ENCODE data around the gene SUMF1.
A peak's percentile ranks its signal among the peaks of the same experiment; 100 is the strongest.

SUMF1 gene

DNA sequence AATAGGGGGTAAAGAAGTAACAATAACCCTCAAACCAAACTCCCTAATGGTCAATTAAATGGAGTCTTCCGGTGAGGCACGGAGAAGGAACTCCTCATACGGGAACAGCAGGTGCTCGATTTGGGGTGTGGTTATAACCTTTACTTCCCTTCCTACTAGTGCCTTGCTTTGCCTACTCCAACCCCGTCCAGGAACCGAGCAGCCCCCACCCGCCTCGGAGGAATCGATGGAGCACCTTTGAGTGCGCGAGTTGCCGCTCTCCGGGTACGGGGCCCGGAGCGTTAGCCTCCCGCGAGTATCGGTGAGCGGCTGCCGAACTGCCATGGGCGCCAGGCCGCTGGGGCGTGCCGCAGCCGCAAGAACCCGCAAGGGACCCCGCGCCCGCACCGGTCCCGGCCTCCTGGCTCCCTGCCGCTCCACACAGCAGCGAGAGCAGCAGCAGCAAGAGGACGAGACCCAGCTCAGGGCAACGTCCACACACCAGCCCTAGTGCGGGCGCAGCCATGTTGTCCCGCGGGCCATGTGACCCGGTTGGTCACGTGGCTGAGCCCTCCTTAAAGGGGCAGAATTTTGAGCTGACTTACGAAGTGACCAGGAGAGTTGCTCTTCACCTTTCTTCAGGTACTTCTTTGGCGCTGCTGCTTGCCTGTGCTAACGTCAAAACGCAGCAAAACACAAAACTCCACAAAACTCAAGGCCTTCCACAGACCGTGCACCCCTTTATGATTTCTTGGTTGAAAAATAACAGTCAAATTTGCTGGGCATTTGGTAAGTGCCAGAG, at the start of gene SUMF1:
TSS of gene SUMF1 (minus strand) at position 529 of the 781 bp plus-strand sequence. CDS start at position 505, 24 bp downstream.
- H3K4me1 ChIP-seq (ENCODE audit: control insufficient read depth in 1 of 2, insufficient read depth in 2 of 2, low read length in 2 of 2) = peaks cover 0 to 8% of the 10 kb centered on the region in 2 donors
- H3K27me3 ChIP-seq (ENCODE audit: low read depth, low read length) = no peaks in the 10 kb centered on the region
- peak within 1 kb of the TSS; percentile 89 to 100 for H3K4me3 ChIP-seq (ENCODE audit: low read depth in 1 of 2, low read length in 2 of 2)
- H3K27ac ChIP-seq (ENCODE audit: low read length) = peak within 1 kb of the TSS; percentile 64
- no peaks in the 10 kb centered on the region for H3K9me3 ChIP-seq (ENCODE audit: control insufficient read depth in 1 of 2, low read length in 2 of 2)
- H3K36me3 ChIP-seq (ENCODE audit: control insufficient read depth in 1 of 2, insufficient read depth in 2 of 2, low read length in 2 of 2) = no peaks in the 10 kb centered on the region

DNA sequence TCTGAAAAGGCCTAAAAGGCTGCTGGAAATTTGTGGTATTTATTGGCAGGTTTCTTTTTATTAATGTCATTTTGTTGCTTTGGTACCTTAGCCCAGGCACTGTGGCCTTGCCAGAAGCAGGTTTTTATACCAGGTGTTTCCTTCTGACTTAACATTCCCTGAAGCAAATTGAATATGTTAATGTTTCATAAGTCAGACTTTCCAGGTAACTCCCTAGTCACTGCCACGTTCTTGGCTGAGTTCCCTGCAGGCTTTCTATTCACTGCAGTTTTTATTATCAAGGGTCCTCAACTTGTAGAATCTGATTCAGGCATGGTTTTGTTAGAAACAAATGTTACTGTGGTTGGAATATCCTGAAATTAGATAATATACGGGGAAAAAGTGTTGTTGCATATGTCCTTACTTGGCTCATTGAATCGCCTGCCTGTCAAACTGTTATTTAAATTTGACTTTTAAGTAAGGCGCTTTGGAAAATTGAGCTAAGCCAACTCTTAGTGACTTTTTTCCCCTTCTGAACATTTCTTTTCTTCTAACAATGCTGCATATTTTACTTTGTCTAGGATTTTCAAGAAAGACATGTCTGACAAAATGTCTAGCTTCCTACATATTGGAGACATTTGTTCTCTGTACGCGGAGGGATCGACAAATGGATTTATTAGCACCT, 49.0 kb upstream of the SUMF1 start:
- no peak overlapping the region for H3K27ac ChIP-seq (ENCODE audit: low read length)
- H3K4me3 ChIP-seq (ENCODE audit: low read depth in 1 of 2, low read length in 2 of 2) = no peak overlapping the region

DNA sequence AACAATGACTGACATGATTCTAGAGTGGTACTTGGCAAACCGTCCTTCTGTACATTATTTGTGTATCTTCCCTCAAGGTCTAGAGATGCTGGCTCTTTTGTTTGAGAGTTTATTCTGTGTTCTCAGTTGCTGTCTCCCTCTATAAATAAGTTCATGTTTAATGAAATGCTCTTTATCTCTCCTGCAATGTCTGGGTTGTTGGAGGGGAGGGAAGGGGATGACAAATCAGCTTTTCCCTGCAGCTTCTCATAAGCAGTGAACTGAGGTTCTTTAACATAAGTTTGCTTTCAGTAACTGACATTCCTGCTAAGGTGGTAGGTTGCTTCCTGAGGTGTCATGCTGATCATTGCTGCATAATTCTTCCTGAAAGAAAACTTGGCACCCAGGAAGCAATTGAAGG, 47.8 kb upstream of the SUMF1 start:
- Histone ChIP-seq H3K27ac (ENCODE audit: low read length) (no peak overlapping the region), H3K4me3 (ENCODE audit: low read depth in 1 of 2, low read length in 2 of 2) (no peak overlapping the region), H3K36me3 (ENCODE audit: control insufficient read depth in 1 of 2, insufficient read depth in 2 of 2, low read length in 2 of 2) (no peaks in the 10 kb centered on the region), H3K9me3 (ENCODE audit: control insufficient read depth in 1 of 2, low read length in 2 of 2) (no peaks in the 10 kb centered on the region), H3K27me3 (ENCODE audit: low read depth, low read length) (no peaks in the 10 kb centered on the region), H3K4me1 (ENCODE audit: control insufficient read depth in 1 of 2, insufficient read depth in 2 of 2, low read length in 2 of 2) (peaks cover 6 to 43% of the 10 kb centered on the region in 2 donors)

More for the DNA sequence above, 49.0 kb upstream of the SUMF1 start:
- Histone ChIP-seq H3K27me3 (ENCODE audit: low read depth, low read length) (no peaks in the 10 kb centered on the region), H3K4me1 (ENCODE audit: control insufficient read depth in 1 of 2, insufficient read depth in 2 of 2, low read length in 2 of 2) (peaks cover 6 to 43% of the 10 kb centered on the region in 2 donors), H3K9me3 (ENCODE audit: control insufficient read depth in 1 of 2, low read length in 2 of 2) (no peaks in the 10 kb centered on the region), H3K36me3 (ENCODE audit: control insufficient read depth in 1 of 2, insufficient read depth in 2 of 2, low read length in 2 of 2) (no peaks in the 10 kb centered on the region)

DNA sequence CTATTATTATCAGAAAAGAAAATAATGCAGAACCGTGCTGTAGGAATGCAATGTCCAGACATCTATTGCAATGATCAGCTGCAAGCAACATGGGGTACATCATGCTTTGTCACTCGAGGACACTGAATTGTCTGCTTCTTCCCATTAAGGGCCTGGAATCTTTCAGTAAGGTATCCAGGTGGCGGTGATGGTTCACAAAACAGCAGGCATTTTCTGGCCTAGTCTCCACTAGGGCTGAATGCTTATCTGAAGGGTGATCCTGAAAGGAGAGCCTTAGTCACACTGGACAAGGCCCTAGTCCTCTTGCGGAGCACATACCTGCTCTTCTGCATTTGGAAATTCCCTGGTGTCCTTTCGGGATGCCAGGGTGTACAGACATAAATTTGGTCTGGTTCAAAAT, 47.3 kb upstream of the SUMF1 start:
- Histone ChIP-seq H3K4me1 (ENCODE audit: control insufficient read depth in 1 of 2, insufficient read depth in 2 of 2, low read length in 2 of 2) (peaks cover 6 to 43% of the 10 kb centered on the region in 2 donors), H3K27ac (ENCODE audit: low read length) (no peak overlapping the region), H3K36me3 (ENCODE audit: control insufficient read depth in 1 of 2, insufficient read depth in 2 of 2, low read length in 2 of 2) (no peaks in the 10 kb centered on the region)

DNA sequence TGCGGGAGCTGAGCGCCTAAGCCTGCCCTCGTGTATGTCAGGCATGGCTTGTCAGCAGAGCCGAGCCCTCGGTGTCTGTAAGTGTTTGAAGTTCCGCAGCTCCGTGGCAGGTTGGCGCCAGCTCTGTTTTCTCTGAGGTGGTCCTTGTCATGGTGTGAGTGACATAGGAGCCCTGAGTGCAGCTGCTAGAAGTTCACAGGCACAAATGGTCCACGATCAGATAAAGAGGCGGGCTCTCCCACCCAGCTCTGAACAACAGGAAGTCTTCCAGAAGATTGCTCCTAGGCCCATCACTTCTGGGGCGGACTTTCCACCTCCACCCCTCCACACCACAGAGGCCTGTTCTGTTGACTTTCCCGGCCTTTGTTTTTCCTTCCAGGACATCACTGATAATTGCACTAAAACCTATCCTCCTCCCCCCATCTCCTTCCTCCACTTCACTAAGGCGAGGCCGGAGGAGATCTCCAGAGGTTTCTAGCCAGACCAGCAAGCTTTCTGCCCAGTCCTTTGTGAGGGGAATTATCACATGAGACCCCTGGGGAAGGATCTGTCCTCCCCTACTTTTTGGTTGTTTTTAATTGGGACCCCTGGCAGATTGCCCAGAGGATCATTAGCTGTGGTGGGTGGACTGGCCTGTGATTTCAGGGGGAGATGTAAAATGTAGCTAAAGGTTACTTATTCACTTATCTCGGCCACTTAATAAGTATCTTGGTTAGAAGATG, 46.0 kb upstream of the SUMF1 start:
- H3K36me3 ChIP-seq (ENCODE audit: control insufficient read depth in 1 of 2, insufficient read depth in 2 of 2, low read length in 2 of 2) = no peaks in the 10 kb centered on the region
- no peak overlapping the region for H3K27ac ChIP-seq (ENCODE audit: low read length)
- peaks cover 3 to 36% of the 10 kb centered on the region in 2 donors for H3K4me1 ChIP-seq (ENCODE audit: control insufficient read depth in 1 of 2, insufficient read depth in 2 of 2, low read length in 2 of 2)
- no peak overlapping the region for H3K4me3 ChIP-seq (ENCODE audit: low read depth in 1 of 2, low read length in 2 of 2)
- no peaks in the 10 kb centered on the region for H3K27me3 ChIP-seq (ENCODE audit: low read depth, low read length)
- no peaks in the 10 kb centered on the region for H3K9me3 ChIP-seq (ENCODE audit: control insufficient read depth in 1 of 2, low read length in 2 of 2)

More for the DNA sequence above, 47.3 kb upstream of the SUMF1 start:
- H3K4me3 ChIP-seq (ENCODE audit: low read depth in 1 of 2, low read length in 2 of 2) = no peak overlapping the region
- no peaks in the 10 kb centered on the region for H3K27me3 ChIP-seq (ENCODE audit: low read depth, low read length)
- H3K9me3 ChIP-seq (ENCODE audit: control insufficient read depth in 1 of 2, low read length in 2 of 2) = no peaks in the 10 kb centered on the region

DNA sequence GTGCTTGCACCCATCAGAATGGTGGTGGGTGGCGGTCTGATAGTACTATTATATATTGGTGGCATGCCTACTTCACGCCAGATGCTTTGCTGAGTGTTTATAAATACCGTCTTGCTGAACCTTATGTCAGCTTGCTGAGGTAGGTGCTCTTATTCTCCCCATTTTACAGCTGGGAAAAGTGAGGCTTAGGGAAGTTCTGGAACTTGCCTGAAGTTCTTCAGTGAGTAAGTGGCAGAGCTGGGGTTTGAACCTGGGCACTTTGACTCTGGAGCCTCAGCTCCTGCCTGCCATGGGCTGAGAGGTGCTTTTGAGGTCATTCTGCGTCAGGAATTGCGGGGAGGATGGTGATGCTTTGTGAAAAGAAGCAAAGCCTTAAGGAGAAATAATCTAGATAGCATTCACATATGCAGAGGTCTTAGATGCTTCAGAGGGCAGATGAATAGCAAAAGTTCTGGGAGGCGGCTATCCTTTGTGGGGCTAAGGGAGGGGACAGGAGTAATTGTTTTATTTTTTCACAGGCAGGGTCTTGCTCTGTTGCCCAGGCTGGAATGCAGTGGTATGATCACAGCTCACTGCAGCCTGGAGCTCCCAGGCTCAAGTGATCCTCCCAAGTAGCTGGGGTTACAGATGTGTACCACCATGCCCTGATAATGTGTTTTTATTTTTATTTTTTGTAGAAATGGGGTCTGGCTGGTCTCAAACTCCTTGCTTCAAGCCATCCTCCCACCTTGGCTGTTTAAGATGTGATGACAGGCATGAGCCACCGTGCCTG, 44.6 kb upstream of the SUMF1 start:
- Histone ChIP-seq H3K27me3 (ENCODE audit: low read depth, low read length) (no peaks in the 10 kb centered on the region), H3K4me1 (ENCODE audit: control insufficient read depth in 1 of 2, insufficient read depth in 2 of 2, low read length in 2 of 2) (peaks cover 3 to 35% of the 10 kb centered on the region in 2 donors), H3K4me3 (ENCODE audit: low read depth in 1 of 2, low read length in 2 of 2) (no peak overlapping the region), H3K27ac (ENCODE audit: low read length) (no peak overlapping the region), H3K9me3 (ENCODE audit: control insufficient read depth in 1 of 2, low read length in 2 of 2) (no peaks in the 10 kb centered on the region), H3K36me3 (ENCODE audit: control insufficient read depth in 1 of 2, insufficient read depth in 2 of 2, low read length in 2 of 2) (no peaks in the 10 kb centered on the region)

- Histone ChIP-seq H3K27me3 (ENCODE audit: low read depth, low read length) (no peaks in the 10 kb centered on the region), H3K9me3 (ENCODE audit: control insufficient read depth in 1 of 2, low read length in 2 of 2) (no peaks in the 10 kb centered on the region), H3K27ac (ENCODE audit: low read length) (no peak overlapping the region), H3K4me1 (ENCODE audit: control insufficient read depth in 1 of 2, insufficient read depth in 2 of 2, low read length in 2 of 2) (peaks cover 3 to 50% of the 10 kb centered on the region in 2 donors), H3K4me3 (ENCODE audit: low read depth in 1 of 2, low read length in 2 of 2) (no peak overlapping the region), H3K36me3 (ENCODE audit: control insufficient read depth in 1 of 2, insufficient read depth in 2 of 2, low read length in 2 of 2) (no peaks in the 10 kb centered on the region)
Observed at GRCh38 chr3:4509983-4510755, 43.1 kb upstream of the SUMF1 start.

DNA sequence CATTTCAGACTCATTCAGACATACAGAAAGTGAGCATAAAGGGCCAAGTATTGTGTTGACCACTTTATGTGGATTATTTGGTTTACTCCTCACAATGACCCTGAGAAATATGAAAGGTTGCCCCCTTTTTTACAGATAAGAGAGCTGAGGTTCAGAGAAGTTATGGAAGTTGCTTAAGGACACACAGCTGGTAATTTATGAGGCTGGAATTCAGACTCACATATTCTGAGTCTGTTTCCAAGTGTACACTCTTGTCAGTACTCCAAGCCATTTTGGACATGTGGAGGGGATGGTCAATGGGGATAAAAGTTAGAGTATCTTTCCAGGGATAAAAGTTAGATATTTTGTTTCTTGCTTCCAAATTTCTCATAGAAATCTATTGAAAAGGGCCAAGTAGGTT, 42.0 kb upstream of the SUMF1 start:
- Histone ChIP-seq H3K27me3 (ENCODE audit: low read depth, low read length) (no peaks in the 10 kb centered on the region), H3K36me3 (ENCODE audit: control insufficient read depth in 1 of 2, insufficient read depth in 2 of 2, low read length in 2 of 2) (no peaks in the 10 kb centered on the region), H3K4me3 (ENCODE audit: low read depth in 1 of 2, low read length in 2 of 2) (no peak overlapping the region), H3K4me1 (ENCODE audit: control insufficient read depth in 1 of 2, insufficient read depth in 2 of 2, low read length in 2 of 2) (peaks cover 5 to 51% of the 10 kb centered on the region in 2 donors), H3K9me3 (ENCODE audit: control insufficient read depth in 1 of 2, low read length in 2 of 2) (no peaks in the 10 kb centered on the region), H3K27ac (ENCODE audit: low read length) (no peak overlapping the region)

DNA sequence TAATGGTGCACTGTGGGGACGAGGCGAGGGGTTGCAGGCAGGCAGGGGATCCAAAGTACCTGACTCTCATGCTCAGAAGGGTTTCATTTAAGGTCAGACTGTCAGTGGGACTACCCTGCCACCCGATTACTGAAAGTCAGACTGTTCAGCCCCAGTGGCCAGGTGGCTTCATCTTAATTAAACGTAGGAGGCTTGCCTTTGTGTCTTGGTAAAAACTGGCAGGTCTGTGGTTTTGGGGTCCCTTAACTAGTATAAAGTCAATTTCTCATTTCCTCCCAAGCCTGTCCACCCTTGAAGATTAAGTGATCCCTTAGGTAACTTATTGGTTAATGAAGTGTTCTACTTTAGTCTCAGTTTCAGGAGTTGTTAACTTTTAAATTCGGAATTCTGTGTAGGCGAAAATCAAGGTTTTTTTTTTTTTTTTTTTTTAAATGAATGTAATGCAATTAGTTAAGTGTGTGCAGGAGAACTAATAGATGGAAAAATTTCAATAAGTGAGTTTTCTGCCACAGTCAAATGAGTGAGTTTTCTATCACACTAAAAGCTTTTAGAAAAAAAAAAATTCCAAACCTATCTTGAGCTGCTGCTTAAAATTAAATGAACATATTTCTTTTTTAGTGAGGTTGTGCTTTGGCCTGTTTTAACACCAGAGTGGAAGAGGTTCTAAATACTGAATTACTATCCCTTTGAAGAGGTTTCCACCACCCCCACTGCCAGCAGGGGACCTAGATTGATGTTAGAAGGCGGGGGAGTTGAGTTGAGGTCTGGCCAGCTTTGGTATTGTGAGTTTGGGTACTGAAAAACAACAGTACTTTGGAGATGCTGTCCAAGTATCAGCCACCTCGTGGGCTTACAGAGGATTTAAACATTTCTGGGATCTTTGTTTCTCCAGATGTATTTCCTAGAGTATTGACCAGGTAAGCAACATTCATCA, 41.2 kb upstream of the SUMF1 start:
- Histone ChIP-seq H3K9me3 (ENCODE audit: control insufficient read depth in 1 of 2, low read length in 2 of 2) (no peaks in the 10 kb centered on the region), H3K36me3 (ENCODE audit: control insufficient read depth in 1 of 2, insufficient read depth in 2 of 2, low read length in 2 of 2) (no peaks in the 10 kb centered on the region), H3K27ac (ENCODE audit: low read length) (no peak overlapping the region), H3K27me3 (ENCODE audit: low read depth, low read length) (no peaks in the 10 kb centered on the region), H3K4me3 (ENCODE audit: low read depth in 1 of 2, low read length in 2 of 2) (no peak overlapping the region), H3K4me1 (ENCODE audit: control insufficient read depth in 1 of 2, insufficient read depth in 2 of 2, low read length in 2 of 2) (peaks cover 5 to 50% of the 10 kb centered on the region in 2 donors)

Measured in muscle layer of duodenum (tissue), 2 donors.